ENCODE data around the gene CHPF. TPM values are rescaled to one million over a fixed set of nuclear protein-coding genes. Genes with fewer than 3 reads are reported as not detected.

The CHPF gene
- total RNA-seq, 4 donors from 2014 or later, result 40.4 to 56.6 (median 52.6) TPM

GRCh38 chr2:219496825-219497494, 46.6 kb downstream of the CHPF start:
- TF ChIP-seq CTCF (IDR thresholded peaks at IDR 0.05) (no peak), POLR2A (IDR thresholded peaks at IDR 0.05) (no peak)
- intact Hi-C loops (cut with DNase I), result no loop called here
- WGBS, 2 donors, result 7% methylated on average over 12 of the region's 61 CpGs; no CpG with 5 or more reads in 1 of the 2 donors
- H3K4me1 ChIP-seq, result peaks cover 8 to 54% (median 25%) of the 10 kb centered on the region in 3 donors
- peaks cover 0 to 60% (median 0%) of the 10 kb centered on the region in 4 donors for H3K27me3 ChIP-seq
- H3K27ac ChIP-seq, result peak overlapping the region; percentile 81 to 97 (median 92)
- no peak for DNase-seq
- peaks cover 0 to 9% (median 0%) of the 10 kb centered on the region in 3 donors for H3K36me3 ChIP-seq
- peak overlapping the region in 3 of 4 donors; percentile 59 to 85 (median 71) for H3K4me3 ChIP-seq
- H3K9me3 ChIP-seq, result no peaks in the 10 kb centered on the region

DNA sequence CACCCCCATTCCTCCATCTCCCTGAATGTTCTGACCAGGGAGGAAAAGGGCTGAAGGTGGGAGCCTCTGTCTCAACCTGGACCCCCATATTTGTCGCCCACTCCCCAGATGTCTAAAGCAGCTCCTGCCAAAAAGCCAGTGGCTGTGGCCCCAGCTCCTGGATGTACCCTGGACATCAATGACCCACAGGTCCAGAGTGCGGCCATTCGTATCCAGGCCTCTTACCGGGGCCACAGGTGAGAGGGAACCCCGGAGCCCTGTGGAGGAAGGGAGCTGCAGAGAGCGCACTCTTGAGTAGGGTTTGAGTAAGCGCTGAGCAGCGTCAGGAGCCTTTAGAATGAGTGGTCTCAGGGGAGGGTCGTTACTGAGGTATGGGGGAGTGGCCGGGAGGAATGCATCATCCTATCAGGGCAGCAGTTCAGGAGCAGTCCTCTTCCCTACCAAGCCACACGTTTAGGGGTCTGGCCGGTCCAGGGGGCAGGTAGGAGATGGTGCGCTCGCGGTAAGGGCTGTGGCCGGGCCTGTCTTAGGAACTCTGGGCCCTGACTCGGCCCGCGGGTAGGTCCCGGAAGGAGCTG, 47.3 kb downstream of the CHPF start:
- TF ChIP-seq CTCF (IDR thresholded peaks at IDR 0.05), result no peak
- no peak for TF ChIP-seq POLR2A (IDR thresholded peaks at IDR 0.05)
- Histone ChIP-seq H3K9me3 (no peaks in the 10 kb centered on the region), H3K27ac (peak overlapping the region; percentile 7 to 97 (median 92)), H3K27me3 (peaks cover 0 to 66% (median 0%) of the 10 kb centered on the region in 4 donors), H3K4me1 (peaks cover 8 to 54% (median 25%) of the 10 kb centered on the region in 3 donors), H3K36me3 (peaks cover 0 to 2% (median 0%) of the 10 kb centered on the region in 3 donors), H3K4me3 (peak overlapping the region in 3 of 4 donors; percentile 59 to 85 (median 71))
- DNase-seq, result no peak
- intact Hi-C loops (cut with DNase I), result no loop called here
- 17 to 53% methylated on average over 3 to 10 of the region's 20 CpGs for WGBS, 2 donors

DNA sequence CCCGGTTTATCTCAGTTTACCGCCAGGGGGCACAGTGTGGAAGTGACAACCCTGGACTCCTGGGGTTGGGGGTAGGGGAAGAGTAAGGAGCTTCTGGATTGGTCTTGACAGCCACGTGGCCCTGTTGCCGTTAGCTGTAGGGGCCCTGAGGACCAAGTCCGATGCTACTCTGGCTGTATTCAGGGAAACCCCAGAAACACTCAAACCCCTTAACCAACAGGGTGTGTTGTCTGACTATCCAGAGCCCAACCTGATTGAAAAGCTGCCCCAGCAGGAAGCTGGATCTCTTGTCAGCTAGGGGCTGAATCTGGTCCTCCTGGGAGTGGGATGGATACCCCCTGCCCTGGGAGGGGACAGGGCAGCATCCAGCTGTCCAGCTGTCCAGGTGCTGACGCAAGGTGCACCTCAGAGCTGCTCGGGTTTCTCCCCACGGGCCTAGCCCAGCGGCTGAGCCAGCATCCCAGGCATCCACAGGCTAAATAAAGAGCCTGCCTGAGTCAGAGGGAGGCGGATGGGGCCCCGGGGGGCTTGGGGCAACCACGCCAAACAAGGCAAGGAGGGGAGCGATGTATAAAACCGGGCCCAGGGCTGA, 48.0 kb downstream of the CHPF start:
- peaks cover 0 to 70% (median 0%) of the 10 kb centered on the region in 4 donors for H3K27me3 ChIP-seq
- intact Hi-C loops (cut with DNase I), result no loop called here
- DNase-seq, result no peak
- H3K9me3 ChIP-seq, result no peaks in the 10 kb centered on the region
- peak overlapping the region in 3 of 4 donors; percentile 86 to 97 (median 97) for H3K27ac ChIP-seq
- 0 to 21% methylated on average over 5 to 13 of the region's 14 CpGs for WGBS, 2 donors
- no peak for TF ChIP-seq POLR2A (IDR thresholded peaks at IDR 0.05)
- peak; percentile 19 to 53 (median 46) for TF ChIP-seq CTCF (IDR thresholded peaks at IDR 0.05)
- H3K36me3 ChIP-seq, result no peaks in the 10 kb centered on the region
- no peak overlapping the region for H3K4me3 ChIP-seq
- peaks cover 8 to 54% (median 25%) of the 10 kb centered on the region in 3 donors for H3K4me1 ChIP-seq

DNA sequence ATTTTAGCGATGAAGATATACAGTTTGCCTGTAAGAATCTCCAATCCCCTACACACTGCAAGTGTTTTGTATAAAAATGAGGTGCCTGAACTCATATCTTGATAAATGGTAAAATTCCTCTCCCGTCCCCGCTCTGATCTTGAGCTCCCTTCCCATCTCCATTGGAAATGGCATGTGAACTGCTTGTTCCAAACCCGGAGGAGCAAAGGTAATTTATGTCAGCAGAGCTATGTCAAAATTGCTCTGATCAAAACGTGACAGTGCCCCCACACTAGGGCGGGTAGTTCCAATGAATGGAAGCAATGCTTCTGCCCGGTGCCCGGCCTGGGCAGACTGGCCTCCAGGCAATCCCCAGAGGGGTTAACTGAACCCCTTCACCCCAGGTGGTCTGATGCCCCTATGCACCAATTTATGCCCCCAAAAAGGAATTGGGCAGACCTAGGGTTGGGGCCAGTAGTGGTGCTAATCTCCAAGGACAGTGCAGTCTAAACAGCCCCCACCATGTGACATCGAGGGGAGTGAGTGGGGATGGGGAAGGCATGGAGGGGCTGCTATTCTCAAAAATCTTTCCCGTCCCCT, 48.6 kb downstream of the CHPF start:
- H3K36me3 ChIP-seq, result no peaks in the 10 kb centered on the region
- H3K27ac ChIP-seq, result peak overlapping the region in 3 of 4 donors; percentile 86 to 97 (median 97)
- no peak for DNase-seq
- WGBS, 2 donors, result 13 to 27% methylated on average over 7 to 8 of the region's 10 CpGs
- no peak for TF ChIP-seq CTCF (IDR thresholded peaks at IDR 0.05)
- no peak for TF ChIP-seq POLR2A (IDR thresholded peaks at IDR 0.05)
- peaks cover 8 to 49% (median 23%) of the 10 kb centered on the region in 3 donors for H3K4me1 ChIP-seq
- H3K4me3 ChIP-seq, result no peak overlapping the region
- intact Hi-C loops (cut with DNase I), result no loop called here
- peaks cover 0 to 76% (median 0%) of the 10 kb centered on the region in 4 donors for H3K27me3 ChIP-seq
- no peaks in the 10 kb centered on the region for H3K9me3 ChIP-seq

Data from esophagus squamous epithelium (tissue), 5 donors.